Activated CD8-positive, alpha-beta memory T cell treated with anti-CD3 and anti-CD28 coated beads for 1 hour (primary cell): Measurements from ENCODE around the gene NMS.
A peak's percentile ranks its signal among the peaks of the same experiment; 100 is the strongest.
"Not testable (repeated sequence)": the region's sequence is repeated elsewhere in the genome, so short reads cannot be mapped to it uniquely, and the experiment has no call there.

ENCODE experiments used
- DNase-seq, 2 donors: peaks; one replicate each; pipeline ENCODE4 v3.0.0-alpha.2; 2020; ENCODE audit warnings: low read depth in 1 of 2; ENCODE audit errors: extremely low read depth in 1 of 2

The NMS gene, protein sequence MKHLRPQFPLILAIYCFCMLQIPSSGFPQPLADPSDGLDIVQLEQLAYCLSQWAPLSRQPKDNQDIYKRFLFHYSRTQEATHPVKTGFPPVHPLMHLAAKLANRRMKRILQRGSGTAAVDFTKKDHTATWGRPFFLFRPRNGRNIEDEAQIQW

DNA sequence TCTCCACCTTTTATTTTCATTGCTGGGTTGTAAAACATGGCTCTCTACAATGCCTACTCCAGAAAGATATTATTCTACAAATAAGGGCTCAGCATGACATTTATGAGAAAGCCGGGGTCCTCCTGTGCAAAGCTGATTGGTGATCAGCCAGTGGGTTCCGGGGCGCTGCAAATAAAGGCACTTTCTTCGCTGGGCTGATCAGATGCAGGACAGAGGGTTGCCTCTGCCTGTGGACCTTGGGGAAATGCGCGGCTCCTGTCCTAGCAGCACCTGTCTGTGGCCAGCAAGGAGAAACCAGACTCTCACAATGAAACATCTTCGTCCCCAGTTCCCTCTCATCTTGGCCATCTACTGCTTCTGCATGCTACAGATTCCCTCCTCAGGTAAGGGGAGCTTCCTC lies at the start of gene NMS:
Gene NMS, plus strand, starts transcription at position 301 of the 400 bp plus-strand sequence. Its CDS starts 7 bp downstream, at position 308.
- DNase-seq, result no peak

DNA sequence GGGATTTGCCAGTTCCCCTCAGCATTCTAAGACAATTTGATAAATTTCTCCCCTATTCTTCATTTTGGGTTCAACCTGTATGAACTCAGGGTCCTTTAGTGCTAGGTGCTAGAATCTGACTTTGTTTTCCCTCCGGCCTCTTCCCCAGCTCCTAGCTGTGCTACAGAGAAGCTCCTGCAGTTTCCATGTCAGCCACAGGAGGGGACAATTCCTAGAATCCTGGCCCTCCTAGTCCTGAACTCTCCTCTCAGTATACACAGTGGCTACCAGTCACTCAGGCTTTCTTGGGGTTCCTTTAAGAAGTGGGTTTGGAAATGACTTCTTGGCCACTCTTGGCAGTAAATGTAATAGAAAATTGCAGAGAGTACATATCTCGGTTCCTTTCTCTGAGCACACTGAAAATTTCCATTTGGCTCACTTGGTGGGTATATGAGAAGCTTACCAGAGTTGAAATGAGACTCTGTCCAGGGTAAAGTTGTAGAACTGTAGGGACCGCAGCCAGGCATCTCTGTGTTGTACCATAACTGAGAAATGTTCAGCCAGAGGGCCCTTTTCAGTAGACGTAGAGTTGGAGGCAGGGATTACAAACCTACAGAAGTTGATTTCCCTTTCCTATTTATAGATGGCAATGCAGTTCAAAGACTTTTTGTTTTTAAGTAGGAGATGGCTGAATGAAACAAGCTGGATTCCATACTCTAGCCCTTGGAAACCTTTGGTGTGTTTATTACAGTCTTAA lies 47.8 kb upstream of the NMS start:
- DNase-seq, result no peak

DNA sequence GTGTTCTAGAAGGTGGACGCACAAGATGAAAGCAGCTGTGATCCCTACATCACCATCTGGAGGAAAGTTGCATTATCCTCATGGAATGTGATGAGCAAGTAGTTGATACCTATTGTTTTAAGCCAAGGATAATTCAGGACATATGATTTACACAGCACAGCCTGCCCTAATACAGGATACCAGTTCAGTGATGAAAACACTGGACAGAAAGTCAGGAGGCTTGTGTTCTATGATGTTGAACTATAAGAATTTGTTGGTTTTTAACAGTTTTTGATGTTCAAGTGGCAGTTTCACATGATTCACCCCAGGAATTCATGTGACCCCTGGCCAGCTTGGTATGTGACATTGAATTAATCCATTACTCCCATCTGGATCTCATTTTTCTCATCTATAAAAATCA lies 46.7 kb upstream of the NMS start:
- no peak for DNase-seq

DNA sequence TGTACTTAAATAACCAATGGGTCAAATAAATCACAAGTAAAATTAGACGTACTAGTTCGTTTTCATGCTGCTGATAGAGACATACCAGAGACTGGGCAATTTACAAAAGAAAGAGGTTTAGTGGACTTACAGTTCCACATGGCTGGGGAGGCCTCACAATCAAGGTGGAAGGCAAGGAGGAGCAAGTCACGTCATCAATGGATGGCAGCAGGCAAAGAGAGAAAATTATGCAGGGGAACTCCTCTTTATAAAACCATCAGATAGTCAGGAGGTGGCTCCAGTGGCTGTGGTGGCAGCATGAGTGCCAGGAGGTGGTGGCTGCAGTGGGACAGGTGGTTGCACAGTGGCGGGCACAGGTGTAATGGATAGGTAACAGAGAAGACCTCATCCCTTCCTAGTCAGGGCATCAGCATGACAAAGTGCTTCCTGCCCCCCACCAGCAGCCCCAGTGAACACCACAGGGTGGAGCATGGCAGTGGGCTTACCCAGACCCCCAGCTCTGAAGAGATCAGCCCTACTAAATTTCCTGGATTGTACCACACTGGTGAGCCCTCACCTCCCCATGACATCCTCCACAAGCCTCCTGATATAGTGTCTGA lies 45.9 kb upstream of the NMS start:
- no peak for DNase-seq

DNA sequence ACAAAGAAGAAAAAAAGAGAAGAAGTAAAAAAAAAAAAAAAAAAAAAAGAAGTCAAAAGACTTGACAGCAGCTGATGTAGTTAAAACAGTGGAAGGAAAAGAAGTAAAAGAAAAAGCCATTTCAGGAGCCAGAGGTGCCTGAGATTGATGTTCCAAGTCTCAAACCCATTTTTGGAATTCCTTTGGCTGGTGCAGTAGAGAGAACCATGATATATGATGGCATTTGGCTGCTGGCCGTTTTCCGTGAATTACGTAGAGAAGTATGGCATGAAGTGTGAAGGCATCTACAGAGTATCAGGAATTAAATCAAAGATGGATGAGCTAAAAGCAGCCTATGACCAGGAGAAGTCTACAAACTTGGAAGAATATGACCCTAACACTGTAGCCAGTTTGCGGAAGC lies 45.2 kb upstream of the NMS start:
- DNase-seq, result no peak

DNA sequence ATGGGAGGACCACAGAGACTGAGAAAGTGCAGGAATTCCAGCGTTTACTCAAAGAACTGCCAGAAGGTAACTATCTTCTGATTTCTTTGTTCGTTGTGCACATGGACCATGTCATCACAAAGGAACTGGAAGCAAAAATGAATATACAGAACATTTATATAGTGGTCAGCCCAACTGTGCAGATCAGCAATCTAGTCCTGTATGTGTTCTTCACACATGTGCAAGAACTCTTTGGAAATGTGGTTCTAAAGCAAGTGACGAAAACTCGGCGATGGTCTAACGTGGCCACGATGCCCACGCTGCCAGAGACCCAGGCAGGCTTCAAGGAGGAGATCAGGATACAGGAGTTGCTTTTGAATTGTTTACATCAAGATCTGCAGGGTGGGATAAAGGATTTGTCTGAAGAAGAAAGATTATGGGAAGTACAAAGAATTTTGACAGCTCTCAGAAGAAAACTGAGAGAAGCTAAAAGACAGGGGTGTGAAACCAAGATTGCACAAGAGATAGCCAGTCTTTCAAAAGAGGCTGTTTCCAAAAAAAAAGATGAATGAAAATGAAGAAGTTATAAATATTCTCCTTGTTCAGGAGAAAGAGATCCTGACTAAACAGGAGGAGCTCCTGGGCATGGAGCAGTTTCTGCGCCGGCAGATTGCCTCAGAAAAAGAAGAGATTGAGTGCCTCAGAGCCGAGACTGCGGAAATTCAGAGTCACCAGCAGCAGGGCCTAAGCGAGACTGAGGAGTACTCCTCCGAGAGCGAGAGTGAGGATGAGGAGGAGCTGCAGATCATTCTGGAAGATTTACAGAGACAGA lies 44.5 kb upstream of the NMS start:
- no peak for DNase-seq

GRCh38 chr2:100426384-100426720 lies 43.9 kb upstream of the NMS start:
- no peak for DNase-seq

DNA sequence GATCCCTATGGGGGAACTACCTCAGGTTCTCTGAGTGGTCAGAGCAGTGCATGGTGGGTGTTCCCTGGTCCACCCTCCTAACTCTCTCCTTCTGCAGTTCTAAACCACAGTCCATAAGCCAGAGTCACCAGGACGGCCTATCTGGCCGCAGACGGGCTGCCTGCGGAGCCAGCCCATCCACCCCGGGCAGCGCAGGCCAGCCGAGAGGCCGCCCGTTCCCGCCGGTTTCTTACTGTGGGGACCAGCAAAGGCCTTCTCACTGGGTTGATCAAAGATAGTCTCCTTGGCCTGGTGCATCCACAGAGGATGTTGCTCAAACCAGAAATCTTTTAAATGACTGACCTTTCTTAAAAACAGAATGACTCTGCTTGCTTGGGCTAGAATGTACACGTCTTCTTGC lies 43.2 kb upstream of the NMS start:
- DNase-seq, result no peak

GRCh38 chr2:100427627-100428258 lies 42.5 kb upstream of the NMS start:
- DNase-seq, result peak; percentile 43 to 45

- no peak for DNase-seq
Measured at GRCh38 chr2:100429726-100430125, 40.6 kb upstream of the NMS start.

DNA sequence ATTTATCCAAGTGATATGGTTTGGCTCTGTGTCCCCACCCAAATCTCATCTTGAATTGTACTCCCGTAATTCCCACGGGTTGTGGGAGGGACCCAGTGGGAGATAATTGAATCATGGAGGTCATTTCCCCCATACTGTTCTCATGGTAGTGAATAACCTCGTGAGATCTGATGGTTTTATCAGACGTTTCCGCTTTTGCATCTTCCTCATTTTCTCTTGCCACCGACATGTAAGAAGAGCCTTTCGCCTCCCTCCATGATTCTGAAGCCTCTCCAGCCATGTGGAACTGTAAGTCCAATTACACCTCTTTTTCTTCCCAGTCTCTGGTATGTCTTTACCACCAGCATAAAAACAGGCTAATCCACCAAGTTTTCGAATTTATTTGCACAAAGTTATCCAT lies 32.5 kb upstream of the NMS start:
- no peak for DNase-seq

DNA sequence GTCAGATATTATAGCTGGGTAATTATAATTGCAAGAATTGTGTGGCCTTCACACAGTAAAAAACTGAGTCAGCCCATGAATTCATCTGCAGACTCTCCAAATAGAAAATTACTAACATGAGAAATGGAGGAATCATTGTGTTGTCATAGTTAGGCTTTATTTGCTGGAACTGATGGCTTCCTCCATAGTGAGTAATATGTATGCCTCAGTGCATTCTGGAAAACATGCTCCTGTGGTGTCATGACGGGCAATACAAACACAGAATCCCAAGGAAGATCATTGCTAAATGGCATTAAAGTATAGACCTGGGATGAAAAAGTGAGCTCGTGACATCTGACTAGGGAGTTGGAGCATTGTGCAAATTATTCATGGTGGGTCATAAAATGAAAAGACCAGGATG lies 23.6 kb upstream of the NMS start:
- DNase-seq, result no peak

GRCh38 chr2:100451092-100451491 lies 19.2 kb upstream of the NMS start:
- DNase-seq, result no peak

- DNase-seq, result no peak
Measured at GRCh38 chr2:100451734-100452133, 18.5 kb upstream of the NMS start.

DNA sequence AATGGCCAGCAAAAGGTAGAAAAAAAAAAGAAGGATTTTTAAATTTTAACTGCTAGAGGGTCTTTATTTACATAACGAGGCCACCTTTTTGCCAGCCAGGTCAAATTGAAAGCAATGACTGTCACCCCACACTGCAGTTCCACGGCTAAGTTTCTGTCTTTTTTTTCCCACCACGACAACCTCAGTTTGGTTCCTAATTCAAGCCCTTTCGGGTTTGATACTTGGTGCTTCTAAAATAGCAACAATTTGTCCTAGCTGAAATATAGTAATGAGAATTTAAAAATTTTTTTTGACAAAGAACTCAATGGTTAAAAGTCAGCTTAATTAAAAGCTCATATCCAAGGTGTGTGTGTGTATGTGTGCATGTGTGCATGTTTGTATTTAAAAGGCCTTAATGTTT lies 16.4 kb upstream of the NMS start:
- DNase-seq, result no peak

DNA sequence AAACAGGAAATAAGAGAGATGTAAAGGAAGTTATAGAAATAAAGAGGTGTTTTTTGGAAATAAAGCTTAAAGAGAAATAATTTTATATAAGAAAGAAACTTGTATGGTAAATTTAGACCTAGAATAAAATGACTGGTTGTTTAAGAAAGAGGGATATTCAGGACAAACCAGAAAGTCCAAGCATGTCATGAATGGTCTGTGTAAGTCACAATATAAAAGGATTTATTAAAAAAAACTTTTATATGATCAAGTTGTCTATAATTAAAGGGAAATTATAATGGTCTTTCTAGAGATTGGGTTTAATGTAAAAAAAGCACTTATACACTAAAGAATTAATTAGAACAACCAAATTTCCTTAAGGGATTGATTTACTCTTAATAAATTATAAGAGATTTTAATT lies 13.9 kb upstream of the NMS start:
- not testable (repeated sequence) for DNase-seq

DNA sequence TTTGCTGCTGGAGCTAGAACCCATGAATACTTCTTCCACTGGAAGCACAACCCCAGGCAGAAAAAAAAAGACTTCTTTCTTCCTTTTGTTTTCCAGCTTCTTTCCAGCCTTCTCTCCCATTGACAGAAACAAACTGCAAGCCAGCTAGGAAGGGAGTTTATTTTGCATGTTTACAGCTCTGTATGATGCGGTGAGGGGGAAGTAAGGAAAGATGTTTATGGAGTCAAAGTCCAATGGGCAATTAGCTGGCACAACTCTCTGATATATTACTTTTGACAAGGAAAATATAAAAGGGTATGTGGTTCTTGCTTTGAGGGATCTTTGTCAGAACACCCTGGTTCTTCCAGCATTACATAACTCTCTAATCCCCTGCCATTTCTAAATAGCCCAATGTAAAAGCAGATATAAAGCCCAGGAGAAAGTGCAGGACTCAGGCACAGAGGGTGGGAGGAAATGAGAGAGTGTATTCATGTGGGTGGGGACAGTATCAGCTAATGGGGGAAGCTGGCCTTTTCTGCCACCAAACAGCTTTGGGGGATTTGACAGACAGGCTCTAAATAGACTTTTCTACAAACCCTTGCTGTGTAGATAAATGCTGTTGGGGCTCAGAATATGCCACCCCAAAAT lies 9.3 kb upstream of the NMS start:
- DNase-seq, result no peak

- DNase-seq, result no peak
Measured at GRCh38 chr2:100470898-100471514, 724 bp downstream of the NMS start.

- no peak for DNase-seq
Measured at GRCh38 chr2:100476606-100477005, 6.3 kb downstream of the NMS start.

- no peak for DNase-seq
Measured at GRCh38 chr2:100482741-100483140, 12.5 kb downstream of the NMS start.
